Caco-2 (cell line): Measurements from ENCODE around the gene PRADC1. TPM values are rescaled to one million over a fixed set of nuclear protein-coding genes. Genes with fewer than 3 reads are reported as not detected.

Experiments used
- BruUV-seq: library from RNA; stranded (reverse); fragments of 400-500 nt; replicated peaks from 2 replicates; lab custom pipeline; 2021; lab: Mats Ljungman, UMichigan
- CTCF ChIA-PET: fragments of 300-600 bp; sonication (Branson Sonifier 250); formaldehyde crosslinking; loops from one replicate; lab custom pipeline; 2022; ENCODE audit warnings: antibody characterized with exemption; lab: Charles Lee
- POLR2A ChIA-PET: fragments of 300-600 bp; sonication (Branson Sonifier 250); formaldehyde crosslinking; loops from one replicate; lab custom pipeline; 2022; ENCODE audit warnings: antibody characterized with exemption; lab: Charles Lee
- DNase-seq, 2 experiments: peaks; one replicate each; pipeline versions ENCODE4 v3.0.0 to v3.0.0-alpha.2; 2020 to 2022
- H3K27me3 ChIP-seq: replicated peaks from 2 replicates; pipeline ENCODE4 v1.6.0; 2011; ENCODE audit warnings: low read length; ENCODE audit not compliant: control insufficient read depth, insufficient read depth
- H3K36me3 ChIP-seq: 2 replicates; pipeline ENCODE4 v1.5.1; 2011; ENCODE audit warnings: low read length; ENCODE audit not compliant: control insufficient read depth, insufficient read depth
- H3K4me1 ChIP-seq: fragments of 250-450 bp; sonication (Bioruptor Pico); 2 replicates; pipeline ENCODE4 v1.5.1; 2020; ENCODE audit warnings: mild to moderate bottlenecking
- H3K4me3 ChIP-seq: 2 replicates; pipeline ENCODE4 v1.5.1; 2011; ENCODE audit warnings: low read depth, mild to moderate bottlenecking, control low read depth, low read length
- H3K9me3 ChIP-seq: fragments of 250-450 bp; sonication (Bioruptor Pico); 2 replicates; pipeline ENCODE4 v1.5.1; 2020; ENCODE audit warnings: mild to moderate bottlenecking, moderate library complexity
- H3K27ac Mint-ChIP-seq: one replicate; pipeline ENCODE4 v1.8.0; 2022; ENCODE audit warnings: mixed read lengths; ENCODE audit not compliant: unreplicated experiment
- H3K27me3 Mint-ChIP-seq: one replicate; pipeline ENCODE4 v1.8.0; 2022; ENCODE audit warnings: mixed read lengths; ENCODE audit not compliant: insufficient read depth, unreplicated experiment
- H3K36me3 Mint-ChIP-seq: one replicate; pipeline ENCODE4 v1.8.0; 2022; ENCODE audit warnings: mild to moderate bottlenecking, mixed read lengths; ENCODE audit not compliant: insufficient read depth, unreplicated experiment
- H3K4me1 Mint-ChIP-seq: one replicate; pipeline ENCODE4 v1.8.0; 2022; ENCODE audit warnings: low read depth, mixed read lengths; ENCODE audit not compliant: unreplicated experiment
- H3K4me3 Mint-ChIP-seq: one replicate; pipeline ENCODE4 v1.8.0; 2022; ENCODE audit warnings: mild to moderate bottlenecking, moderate library complexity, mixed read lengths; ENCODE audit not compliant: unreplicated experiment
- H3K9me3 Mint-ChIP-seq: one replicate; pipeline ENCODE4 v1.8.0; 2022; ENCODE audit warnings: mixed read lengths; ENCODE audit not compliant: unreplicated experiment
- CTCF ChIP-seq, 2 experiments: fragments of 200-600 bp in 1 of 2; IDR thresholded peaks; 1 replicate in 1 of 2; 2 replicates in 1 of 2; pipeline versions ENCODE4 v1.5.1 to v1.8.0; 2011 to 2022; ENCODE audit warnings: antibody characterized with exemption in 1 of 2, control low read depth in 1 of 2, inconsistent platforms in 1 of 2, low read depth in 1 of 2, low read length in 1 of 2, mild to moderate bottlenecking in 1 of 2, moderate library complexity in 1 of 2; ENCODE audit not compliant: insufficient read depth in 1 of 2, severe bottlenecking in 1 of 2, unreplicated experiment in 1 of 2
- intact Hi-C: fragments of 100-400 bp; cut with micrococcal nuclease; formaldehyde crosslinking; loops from one replicate; pipeline ENCODE4 v1.10.0; 2022; ENCODE audit not compliant: unreplicated experiment
- total RNA-seq: library from RNA; stranded (reverse); gene quantifications from 2 replicates; pipeline ENCODE4 v1.2.3, GENCODE V29; 2022

Gene PRADC1
- total RNA-seq, 1 experiment from 2014 or later: 24.1 TPM

- Mint-ChIP-seq H3K4me3 (no peak overlapping the region), H3K27me3 (no peaks in the 10 kb centered on the region), H3K27ac (no peak overlapping the region), H3K36me3 (peaks cover 28% of the 10 kb centered on the region), H3K9me3 (no peaks in the 10 kb centered on the region), H3K4me1 (peaks cover 9% of the 10 kb centered on the region)
- TF ChIP-seq CTCF (IDR thresholded peaks at IDR 0.05; ENCODE audit: insufficient read depth in 1 of 2, low read depth in 1 of 2, low read length in 1 of 2, severe bottlenecking in 1 of 2, unreplicated experiment in 1 of 2): no peak
- CTCF ChIA-PET: interaction anchor here (0.7 kb wide), 1 partner anchor 56 kb away, joined by 3 read pairs; no protein-coding TSS in a partner anchor
- H3K9me3 ChIP-seq: no peaks in the 10 kb centered on the region
- H3K4me3 ChIP-seq: no peak overlapping the region
- H3K4me1 ChIP-seq: peaks cover 20% of the 10 kb centered on the region
- no peak for DNase-seq
- peaks cover 4% of the 10 kb centered on the region for H3K36me3 ChIP-seq
- POLR2A ChIA-PET: no interaction called here
- no peaks in the 10 kb centered on the region for H3K27me3 ChIP-seq
- BruUV-seq: no TSS peak
- intact Hi-C loops: no loop called here
These were observed 15.9 kb downstream of the PRADC1 start for GRCh38 chr2:73217160-73217559.

- CTCF ChIA-PET: interaction anchor here (1.0 to 1.3 kb wide), 3 partner anchors 18 to 53 kb away, joined by 3 to 5 read pairs (median 3); partner anchors contain the start of gene PRADC1
- Mint-ChIP-seq H3K4me1 (peaks cover 9% of the 10 kb centered on the region), H3K9me3 (no peaks in the 10 kb centered on the region), H3K27me3 (no peaks in the 10 kb centered on the region), H3K4me3 (peak overlapping the region; percentile 89), H3K27ac (peak overlapping the region; percentile 29), H3K36me3 (peaks cover 14% of the 10 kb centered on the region)
- intact Hi-C loops: loop anchor here (2.0 kb wide), 1 partner anchor 46 kb away; no protein-coding TSS in a partner anchor
- Histone ChIP-seq H3K4me1 (peaks cover 20% of the 10 kb centered on the region), H3K27me3 (no peaks in the 10 kb centered on the region), H3K9me3 (no peaks in the 10 kb centered on the region), H3K4me3 (peak overlapping the region; percentile 98), H3K36me3 (no peaks in the 10 kb centered on the region)
- POLR2A ChIA-PET: interaction anchor here (1.7 kb wide), 1 partner anchor 19 kb away, joined by 8 read pairs; the partner anchor contains the start of genes CCT7 and PRADC1
- BruUV-seq: no TSS peak
- DNase-seq: no peak
- TF ChIP-seq CTCF (IDR thresholded peaks at IDR 0.05; ENCODE audit: insufficient read depth in 1 of 2, low read depth in 1 of 2, low read length in 1 of 2, severe bottlenecking in 1 of 2, unreplicated experiment in 1 of 2): no peak
These were observed 17.8 kb downstream of the PRADC1 start for GRCh38 chr2:73215254-73215653.

- Mint-ChIP-seq H3K4me1 (peaks cover 9% of the 10 kb centered on the region), H3K36me3 (peaks cover 10% of the 10 kb centered on the region), H3K27ac (peak within 1 kb of the TSS; percentile 84), H3K4me3 (peak within 1 kb of the TSS; percentile 89), H3K9me3 (no peaks in the 10 kb centered on the region), H3K27me3 (no peaks in the 10 kb centered on the region)
- no TSS peak for BruUV-seq
- Histone ChIP-seq H3K36me3 (no peaks in the 10 kb centered on the region), H3K27me3 (no peaks in the 10 kb centered on the region), H3K4me1 (peaks cover 20% of the 10 kb centered on the region), H3K4me3 (peak within 1 kb of the TSS; percentile 98), H3K9me3 (no peaks in the 10 kb centered on the region)
- intact Hi-C loops: loop anchor here (1.0 to 5.0 kb wide), 4 partner anchors 20 to 52 kb away; partner anchors contain the start of gene CCT7
- DNase-seq: peak; percentile 91 to 93
- ChIA-PET CTCF (interaction anchor here (1.0 to 3.2 kb wide), 4 partner anchors 19 to 54 kb away, joined by 3 to 105 read pairs (median 4); partner anchors contain the start of gene PRADC1), POLR2A (interaction anchor here (1.7 kb wide), 1 partner anchor 20 kb away, joined by 8 read pairs; the partner anchor contains the start of genes CCT7 and PRADC1)
- TF ChIP-seq CTCF (IDR thresholded peaks at IDR 0.05; ENCODE audit: insufficient read depth in 1 of 2, low read depth in 1 of 2, low read length in 1 of 2, severe bottlenecking in 1 of 2, unreplicated experiment in 1 of 2): no peak
These were observed 18.7 kb downstream of the PRADC1 start, which contains the start of gene SMYD5 for GRCh38 chr2:73214120-73215035. SMYD5 (plus strand) TSS chr2:73214245; CDS start chr2:73214267, 22 bp downstream.
